Activated CD4-positive, alpha-beta memory T cell treated with anti-CD3 and anti-CD28 coated beads, Interleukin-2, amount 10 ng/mL, durations not matched to agents 7 days and 5 days (primary cell): ENCODE results near the gene PRICKLE2. TPM values are rescaled to one million over a fixed set of nuclear protein-coding genes. Genes with fewer than 3 reads are reported as not detected.

ENCODE experiments used
- CTCF ChIA-PET: fragments of 350-600 bp; sonication (Branson Sonifier 250); formaldehyde crosslinking; loops from one replicate; lab custom pipeline; 2021; ENCODE audit warnings: antibody characterized with exemption, inconsistent platforms; lab: Charles Lee
- POLR2A ChIA-PET: fragments of 350-600 bp; sonication (Branson Sonifier 250); formaldehyde crosslinking; loops from one replicate; lab custom pipeline; 2021; ENCODE audit warnings: antibody characterized with exemption; lab: Charles Lee
- DNase-seq: peaks from one replicate; pipeline ENCODE4 v3.0.0-alpha.2; 2020
- H3K27ac Mint-ChIP-seq: one replicate; pipeline ENCODE4 v1.8.0; 2021; ENCODE audit warnings: mild to moderate bottlenecking, mixed read lengths
- H3K27me3 Mint-ChIP-seq: one replicate; pipeline ENCODE4 v1.8.0; 2021; ENCODE audit warnings: mixed read lengths
- H3K36me3 Mint-ChIP-seq: one replicate; pipeline ENCODE4 v1.8.0; 2021; ENCODE audit warnings: low read depth, mixed read lengths
- H3K4me1 Mint-ChIP-seq: one replicate; pipeline ENCODE4 v1.8.0; 2021; ENCODE audit warnings: mixed read lengths
- H3K4me3 Mint-ChIP-seq: one replicate; pipeline ENCODE4 v1.8.0; 2021; ENCODE audit warnings: mild to moderate bottlenecking, mixed read lengths
- H3K9me3 Mint-ChIP-seq: one replicate; pipeline ENCODE4 v1.8.0; 2021; ENCODE audit warnings: mixed read lengths
- total RNA-seq, 2 experiments: library from RNA; stranded (reverse); gene quantifications; one replicate each; pipeline ENCODE4 v1.2.3, GENCODE V29; 2021

PRICKLE2 gene
- total RNA-seq, 2 experiments from 2014 or later: not detected

- peaks cover 1% of the 10 kb centered on the region for H3K27me3 Mint-ChIP-seq
- no peaks in the 10 kb centered on the region for H3K36me3 Mint-ChIP-seq
- no peak overlapping the region for H3K4me3 Mint-ChIP-seq
- ChIA-PET POLR2A (no interaction called here), CTCF (no interaction called here)
- H3K27ac Mint-ChIP-seq: no peak overlapping the region
- H3K4me1 Mint-ChIP-seq: no peaks in the 10 kb centered on the region
- no peak for DNase-seq
- H3K9me3 Mint-ChIP-seq: no peaks in the 10 kb centered on the region
These were observed 15.7 kb upstream of the PRICKLE2 start for GRCh38 chr3:64240959-64241358.

- POLR2A ChIA-PET: no interaction called here
- no peaks in the 10 kb centered on the region for H3K36me3 Mint-ChIP-seq
- peaks cover 1% of the 10 kb centered on the region for H3K27me3 Mint-ChIP-seq
- CTCF ChIA-PET: no interaction called here
- no peak overlapping the region for H3K4me3 Mint-ChIP-seq
- H3K27ac Mint-ChIP-seq: no peak overlapping the region
- H3K4me1 Mint-ChIP-seq: no peaks in the 10 kb centered on the region
- DNase-seq: no peak
- H3K9me3 Mint-ChIP-seq: no peaks in the 10 kb centered on the region
These were observed 15.1 kb upstream of the PRICKLE2 start for GRCh38 chr3:64240396-64240795.

GRCh38 chr3:64239841-64240240, 14.6 kb upstream of the PRICKLE2 start:
- H3K4me1 Mint-ChIP-seq: no peaks in the 10 kb centered on the region
- H3K9me3 Mint-ChIP-seq: no peaks in the 10 kb centered on the region
- no peak overlapping the region for H3K27ac Mint-ChIP-seq
- no peak for DNase-seq
- ChIA-PET CTCF (no interaction called here), POLR2A (no interaction called here)
- H3K36me3 Mint-ChIP-seq: no peaks in the 10 kb centered on the region
- H3K4me3 Mint-ChIP-seq: no peak overlapping the region
- peaks cover 1% of the 10 kb centered on the region for H3K27me3 Mint-ChIP-seq

- CTCF ChIA-PET: no interaction called here
- Mint-ChIP-seq H3K4me1 (no peaks in the 10 kb centered on the region), H3K36me3 (no peaks in the 10 kb centered on the region)
These were observed 13.9 kb upstream of the PRICKLE2 start for GRCh38 chr3:64238971-64239667.

GRCh38 chr3:64237083-64237482, 11.8 kb upstream of the PRICKLE2 start:
- Mint-ChIP-seq H3K27me3 (no peaks in the 10 kb centered on the region), H3K36me3 (no peaks in the 10 kb centered on the region), H3K4me1 (no peaks in the 10 kb centered on the region), H3K4me3 (no peak overlapping the region), H3K9me3 (no peaks in the 10 kb centered on the region), H3K27ac (no peak overlapping the region)
- ChIA-PET CTCF (no interaction called here), POLR2A (no interaction called here)
- no peak for DNase-seq

More at GRCh38 chr3:64238971-64239667, 13.9 kb upstream of the PRICKLE2 start:
- no peaks in the 10 kb centered on the region for H3K27me3 Mint-ChIP-seq
- H3K9me3 Mint-ChIP-seq: no peaks in the 10 kb centered on the region
- POLR2A ChIA-PET: no interaction called here
- no peak for DNase-seq
- H3K27ac Mint-ChIP-seq: no peak overlapping the region
- H3K4me3 Mint-ChIP-seq: no peak overlapping the region

- Mint-ChIP-seq H3K27me3 (no peaks in the 10 kb centered on the region), H3K9me3 (no peaks in the 10 kb centered on the region), H3K27ac (no peak overlapping the region), H3K36me3 (no peaks in the 10 kb centered on the region), H3K4me1 (no peaks in the 10 kb centered on the region), H3K4me3 (no peak overlapping the region)
- ChIA-PET POLR2A (no interaction called here), CTCF (no interaction called here)
- DNase-seq: no peak
These were observed 10.3 kb upstream of the PRICKLE2 start for GRCh38 chr3:64235605-64236004.

- no peak overlapping the region for H3K27ac Mint-ChIP-seq
- no peaks in the 10 kb centered on the region for H3K4me1 Mint-ChIP-seq
- no peak overlapping the region for H3K4me3 Mint-ChIP-seq
- CTCF ChIA-PET: no interaction called here
- no peaks in the 10 kb centered on the region for H3K36me3 Mint-ChIP-seq
- no peaks in the 10 kb centered on the region for H3K27me3 Mint-ChIP-seq
- DNase-seq: no peak
- no peaks in the 10 kb centered on the region for H3K9me3 Mint-ChIP-seq
- POLR2A ChIA-PET: no interaction called here
These were observed 9.3 kb upstream of the PRICKLE2 start for GRCh38 chr3:64234571-64234970.

GRCh38 chr3:64232821-64233220, 7.6 kb upstream of the PRICKLE2 start:
- Mint-ChIP-seq H3K36me3 (no peaks in the 10 kb centered on the region), H3K27me3 (no peaks in the 10 kb centered on the region), H3K4me3 (no peak overlapping the region), H3K9me3 (no peaks in the 10 kb centered on the region), H3K4me1 (no peaks in the 10 kb centered on the region), H3K27ac (no peak overlapping the region)
- DNase-seq: no peak
- ChIA-PET POLR2A (no interaction called here), CTCF (no interaction called here)

- Mint-ChIP-seq H3K4me1 (no peaks in the 10 kb centered on the region), H3K4me3 (no peak overlapping the region), H3K27ac (no peak overlapping the region), H3K27me3 (peaks cover 2% of the 10 kb centered on the region), H3K36me3 (no peaks in the 10 kb centered on the region), H3K9me3 (no peaks in the 10 kb centered on the region)
- ChIA-PET POLR2A (no interaction called here), CTCF (no interaction called here)
- no peak for DNase-seq
These were observed 4.6 kb upstream of the PRICKLE2 start for GRCh38 chr3:64229903-64230302.

GRCh38 chr3:64228110-64228509, 2.8 kb upstream of the PRICKLE2 start:
- Mint-ChIP-seq H3K36me3 (no peaks in the 10 kb centered on the region), H3K27ac (no peak overlapping the region), H3K9me3 (no peaks in the 10 kb centered on the region), H3K27me3 (peaks cover 2% of the 10 kb centered on the region), H3K4me3 (no peak overlapping the region), H3K4me1 (no peaks in the 10 kb centered on the region)
- POLR2A ChIA-PET: no interaction called here
- CTCF ChIA-PET: no interaction called here
- no peak for DNase-seq

- Mint-ChIP-seq H3K4me1 (no peaks in the 10 kb centered on the region), H3K27me3 (peaks cover 2% of the 10 kb centered on the region), H3K9me3 (no peaks in the 10 kb centered on the region), H3K36me3 (no peaks in the 10 kb centered on the region), H3K27ac (no peak overlapping the region), H3K4me3 (no peak overlapping the region)
- CTCF ChIA-PET: no interaction called here
- no peak for DNase-seq
- POLR2A ChIA-PET: no interaction called here
These were observed 1.5 kb upstream of the PRICKLE2 start for GRCh38 chr3:64226730-64227129.

GRCh38 chr3:64225695-64226499, 631 bp upstream of the PRICKLE2 start:
- Mint-ChIP-seq H3K4me1 (no peaks in the 10 kb centered on the region), H3K36me3 (no peaks in the 10 kb centered on the region), H3K27me3 (peaks cover 2% of the 10 kb centered on the region), H3K9me3 (no peaks in the 10 kb centered on the region), H3K4me3 (no peak overlapping the region), H3K27ac (no peak overlapping the region)
- ChIA-PET CTCF (no interaction called here), POLR2A (no interaction called here)
- DNase-seq: no peak

GRCh38 chr3:64223791-64224745, 1.2 kb downstream of the PRICKLE2 start:
- no peak for DNase-seq
- POLR2A ChIA-PET: no interaction called here
- Mint-ChIP-seq H3K36me3 (no peaks in the 10 kb centered on the region), H3K27me3 (peaks cover 2% of the 10 kb centered on the region), H3K9me3 (no peaks in the 10 kb centered on the region), H3K27ac (no peak overlapping the region), H3K4me1 (no peaks in the 10 kb centered on the region), H3K4me3 (no peak overlapping the region)
- CTCF ChIA-PET: no interaction called here
